GM18951 (cell line): ENCODE results near the gene HOXB5.
A peak's percentile ranks its signal among the peaks of the same experiment; 100 is the strongest.

ENCODE experiments used
- POLR2A ChIP-seq: IDR thresholded peaks from 4 replicates; pipeline ENCODE4 v1.6.1; 2011; ENCODE audit warnings: mild to moderate bottlenecking; ENCODE audit not compliant: insufficient read length, insufficient read depth; ENCODE audit errors: extremely low read depth
- in situ Hi-C: fragments of 300-500 bp; cut with MboI; formaldehyde crosslinking; loops from one replicate; pipeline ENCODE4 v1.12.0; 2022; ENCODE audit warnings: low sequenced_read_pairs, mixed read lengths, inconsistent platforms; ENCODE audit not compliant: unreplicated experiment

HOXB5 gene

DNA sequence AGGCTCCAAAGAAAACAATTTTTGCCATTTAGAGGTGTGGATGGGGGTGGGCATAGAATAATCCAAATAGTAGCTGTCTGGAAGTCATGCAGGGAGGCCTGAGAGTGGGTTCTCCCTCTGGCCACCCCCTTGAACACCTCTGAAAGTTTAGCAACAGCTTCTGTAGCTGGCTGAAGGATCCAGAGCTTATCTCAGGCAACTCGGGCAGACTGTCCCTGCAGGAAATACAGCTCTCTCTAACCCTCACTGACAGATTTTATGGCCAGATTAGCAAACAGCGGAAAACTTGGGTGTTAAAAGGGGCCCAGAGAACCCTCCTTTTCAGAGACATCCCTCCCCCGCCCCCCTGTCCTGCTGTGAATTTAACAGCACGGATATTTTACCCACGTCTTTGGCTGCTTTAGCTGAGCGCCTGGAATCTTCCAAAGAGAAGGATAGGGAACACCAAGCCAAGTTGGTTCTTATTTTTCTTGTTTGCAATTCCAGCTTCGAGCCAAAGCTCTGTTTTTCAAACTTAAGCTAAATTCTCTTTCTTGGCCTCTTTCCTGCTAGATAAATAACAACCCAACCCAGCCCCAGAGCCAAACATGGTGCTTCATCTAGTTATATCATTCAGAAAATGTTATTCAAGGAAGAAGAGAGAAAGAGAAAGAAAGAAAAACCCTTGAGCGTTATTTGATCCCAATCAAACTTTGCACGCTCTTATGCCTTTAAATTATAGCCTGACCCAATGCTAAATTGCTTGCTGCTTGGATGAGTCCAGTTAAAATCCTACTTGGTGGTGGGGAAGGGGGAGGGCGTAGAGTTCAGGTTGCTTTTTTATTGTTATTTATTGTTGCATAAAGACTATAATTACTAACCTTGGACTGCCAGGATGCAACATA lies 46.4 kb downstream of the HOXB5 start:
- TF ChIP-seq POLR2A, result no peak

DNA sequence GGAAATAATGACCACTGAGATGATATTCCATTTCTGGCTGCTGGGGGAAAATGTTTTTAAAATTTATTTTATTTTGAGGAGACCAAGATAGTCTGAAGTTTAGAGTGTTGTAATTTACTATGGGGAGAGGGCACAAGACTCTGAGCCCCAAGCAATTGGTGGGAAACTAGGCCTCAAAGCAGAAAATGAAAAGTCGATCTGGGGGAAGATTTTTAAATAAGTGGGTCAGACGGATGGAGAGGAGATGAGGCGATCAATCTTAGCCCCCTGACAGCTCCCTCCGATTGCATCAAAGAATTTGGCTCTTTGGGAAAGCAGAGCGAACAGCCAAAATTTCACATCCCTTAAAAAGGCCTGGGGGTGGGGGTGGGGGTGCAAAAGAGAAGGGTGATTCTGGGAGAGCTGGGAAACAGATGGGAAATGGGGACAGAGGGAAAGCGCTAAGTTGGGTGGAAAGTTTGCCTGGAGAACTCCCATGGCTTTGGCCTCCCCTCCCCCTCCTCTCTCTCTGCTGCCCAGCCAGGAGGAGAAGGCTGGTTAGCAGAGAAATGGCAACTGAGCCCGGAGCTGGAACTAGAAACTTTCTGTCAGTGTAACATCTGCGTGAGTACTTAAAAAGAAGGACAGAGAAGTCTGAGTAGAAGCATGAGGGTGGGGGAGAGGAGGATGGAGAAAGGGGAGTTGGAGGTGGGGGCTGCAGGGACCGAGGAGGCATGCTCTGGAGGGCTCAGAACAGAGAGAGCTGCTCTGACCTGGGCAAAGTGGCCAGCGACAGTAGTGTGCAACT lies 47.2 kb downstream of the HOXB5 start:
- TF ChIP-seq POLR2A, result no peak

More for the DNA sequence above, 46.4 kb downstream of the HOXB5 start:
- in situ Hi-C loops, result no loop called here

DNA sequence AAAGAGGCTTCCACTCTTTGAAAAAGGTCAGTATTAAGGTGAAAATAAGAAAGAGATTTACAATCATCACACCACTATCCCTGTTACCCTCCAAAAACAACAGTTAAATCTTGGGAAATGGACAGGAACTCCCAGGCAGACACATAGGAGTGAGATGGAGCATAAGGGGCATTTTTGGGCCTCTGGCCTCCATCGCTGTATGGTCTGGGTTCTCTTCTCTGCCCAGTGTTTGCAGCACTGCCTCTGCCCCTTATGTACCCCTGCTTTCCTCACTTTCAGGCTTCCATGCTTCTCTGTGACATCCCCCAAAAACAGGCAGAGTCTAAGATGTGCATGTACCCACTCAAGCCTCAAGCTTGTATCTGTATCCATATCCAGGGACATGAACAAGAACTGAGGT lies 48.0 kb downstream of the HOXB5 start:
- no peak for TF ChIP-seq POLR2A
- in situ Hi-C loops, result no loop called here

More for the DNA sequence above, 47.2 kb downstream of the HOXB5 start:
- in situ Hi-C loops, result no loop called here

DNA sequence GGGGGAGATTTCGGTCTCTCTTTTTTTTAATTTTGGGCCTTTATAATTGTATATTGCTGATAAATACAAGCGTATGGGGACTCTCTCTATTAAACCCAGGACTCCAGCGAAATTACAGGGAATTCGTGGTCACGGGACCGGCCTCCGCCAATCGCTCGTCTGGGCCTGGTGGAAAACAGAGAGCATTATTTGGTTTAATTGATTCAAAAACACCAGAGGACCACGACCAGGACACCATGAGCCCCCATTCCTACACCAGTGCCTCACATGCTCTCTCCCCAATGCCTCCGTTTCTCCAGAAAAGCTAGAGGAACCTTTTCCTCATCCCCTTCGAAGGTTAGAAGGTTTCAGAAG lies 48.6 kb downstream of the HOXB5 start, which contains the start of gene HOXB2:
HOXB2 (minus strand) TSS at position 88 of the 354 bp plus-strand sequence. CDS start 198 bp downstream, outside the sequence.
- no peak for TF ChIP-seq POLR2A

DNA sequence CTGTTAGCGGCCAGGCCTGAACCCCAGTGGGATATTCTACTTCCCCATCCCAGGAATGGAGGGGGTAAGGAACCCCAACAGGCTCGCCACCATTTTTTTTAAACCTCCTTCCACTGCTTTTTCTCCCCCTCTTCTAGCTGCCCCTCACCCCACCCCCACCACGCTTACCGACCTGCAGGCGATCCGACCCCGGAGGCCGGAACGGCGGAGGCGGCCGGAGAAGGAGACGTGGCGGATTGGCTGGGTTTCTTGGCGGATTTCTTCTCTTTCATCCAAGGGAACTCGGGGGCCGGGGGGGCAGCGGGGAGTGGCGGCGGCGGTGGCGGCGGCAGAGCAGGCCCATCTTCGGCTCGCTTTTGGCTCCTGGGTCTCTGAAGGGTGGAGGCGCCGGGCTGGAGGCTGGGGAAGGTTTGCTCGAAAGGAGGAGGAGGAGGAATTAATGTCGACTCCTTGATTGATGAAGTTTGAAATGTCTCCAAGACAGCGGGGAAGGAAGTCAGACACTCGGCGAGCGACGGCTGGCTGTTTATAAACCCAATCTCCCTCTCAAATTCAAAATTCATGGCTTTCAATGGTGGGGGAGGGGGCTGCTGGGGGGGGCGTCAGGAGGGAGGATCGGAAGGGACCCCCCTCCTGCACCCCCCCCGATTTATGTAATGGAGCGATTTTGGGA lies 49.1 kb downstream of the HOXB5 start:
- in situ Hi-C loops, result no loop called here
- TF ChIP-seq POLR2A, result peak; percentile 23

More for the DNA sequence above, 48.6 kb downstream of the HOXB5 start, which contains the start of gene HOXB2:
- in situ Hi-C loops, result no loop called here

DNA sequence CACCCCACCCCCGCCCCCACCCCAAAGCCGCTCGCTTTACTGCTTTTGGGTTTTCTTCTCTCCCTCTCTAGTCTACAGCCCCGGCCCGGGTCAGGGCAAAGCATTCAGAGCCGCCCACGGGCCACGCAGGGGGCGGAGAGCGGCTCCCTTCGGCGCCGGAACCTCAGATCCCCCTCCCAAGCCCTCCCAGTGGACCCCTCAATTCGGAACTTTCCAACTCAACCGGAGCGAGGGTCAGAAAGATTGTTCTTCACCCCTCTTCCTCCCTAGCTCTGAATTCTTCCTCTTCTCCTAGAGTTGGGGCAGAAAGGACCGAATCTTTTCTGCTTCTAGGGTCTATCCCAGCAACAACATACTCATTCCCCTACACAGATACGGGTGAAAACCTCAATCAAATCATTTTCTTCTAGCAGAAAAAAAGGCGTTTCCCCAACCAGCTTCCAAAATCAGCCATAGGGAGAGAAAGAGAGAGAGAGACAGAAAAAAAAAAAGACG lies 49.7 kb downstream of the HOXB5 start:
- TF ChIP-seq POLR2A, result no peak
- in situ Hi-C loops, result no loop called here

DNA sequence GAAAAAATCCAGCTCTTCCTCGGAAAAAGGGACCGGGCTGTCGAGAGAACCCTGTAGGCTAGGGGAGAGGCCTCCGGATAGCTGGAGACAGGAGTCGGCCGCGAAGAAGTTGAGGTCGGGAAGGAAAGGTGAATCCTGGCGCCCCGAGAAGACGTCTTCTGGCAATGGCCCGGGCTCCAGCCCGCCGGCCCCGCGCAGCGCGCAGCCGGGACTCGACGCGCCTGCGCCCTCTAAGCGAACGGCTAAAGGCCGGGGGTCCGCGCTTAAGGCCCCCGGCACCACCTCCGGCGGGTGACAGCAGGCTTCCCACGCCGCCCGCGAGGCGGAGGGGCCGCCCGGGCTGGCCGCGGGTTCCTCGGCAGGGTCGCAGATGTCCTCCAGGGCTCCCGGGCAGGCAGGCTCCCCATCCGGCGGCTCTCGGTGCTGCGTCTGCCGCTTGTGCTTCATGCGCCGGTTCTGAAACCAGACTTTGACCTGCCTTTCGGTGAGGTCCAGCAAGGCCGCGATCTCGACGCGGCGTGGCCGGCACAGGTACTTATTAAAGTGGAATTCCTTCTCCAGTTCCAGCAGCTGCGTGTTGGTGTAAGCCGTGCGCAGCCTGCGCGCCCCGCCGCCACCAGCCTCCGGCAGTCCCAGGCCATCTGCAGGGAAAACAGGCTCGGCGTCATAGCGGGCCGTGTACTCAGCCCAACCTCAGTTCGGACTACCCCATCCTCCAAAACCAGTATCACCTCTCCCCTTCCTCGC lies 50.3 kb downstream of the HOXB5 start:
- in situ Hi-C loops, result no loop called here
- TF ChIP-seq POLR2A, result peak; percentile 72

DNA sequence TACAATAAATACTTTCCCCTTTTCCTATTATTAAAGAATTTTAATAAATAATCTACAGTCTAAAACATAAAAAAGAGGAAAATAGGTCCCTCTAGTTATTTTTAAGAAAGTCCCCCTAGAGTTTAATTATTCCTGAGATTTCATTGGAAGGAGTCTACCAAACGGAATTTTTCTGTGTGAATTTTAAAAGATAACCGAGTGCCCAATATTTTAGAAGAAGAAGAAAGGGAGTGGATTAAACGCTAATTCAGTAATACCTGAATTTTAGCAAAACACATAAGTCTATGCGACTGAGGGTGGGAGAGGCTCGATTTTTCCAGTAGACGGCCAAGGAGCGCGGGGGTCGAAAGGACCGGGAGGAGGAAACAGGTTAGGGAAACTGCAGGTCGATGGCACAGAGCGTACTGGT lies 50.9 kb downstream of the HOXB5 start:
- in situ Hi-C loops, result no loop called here
- no peak for TF ChIP-seq POLR2A

DNA sequence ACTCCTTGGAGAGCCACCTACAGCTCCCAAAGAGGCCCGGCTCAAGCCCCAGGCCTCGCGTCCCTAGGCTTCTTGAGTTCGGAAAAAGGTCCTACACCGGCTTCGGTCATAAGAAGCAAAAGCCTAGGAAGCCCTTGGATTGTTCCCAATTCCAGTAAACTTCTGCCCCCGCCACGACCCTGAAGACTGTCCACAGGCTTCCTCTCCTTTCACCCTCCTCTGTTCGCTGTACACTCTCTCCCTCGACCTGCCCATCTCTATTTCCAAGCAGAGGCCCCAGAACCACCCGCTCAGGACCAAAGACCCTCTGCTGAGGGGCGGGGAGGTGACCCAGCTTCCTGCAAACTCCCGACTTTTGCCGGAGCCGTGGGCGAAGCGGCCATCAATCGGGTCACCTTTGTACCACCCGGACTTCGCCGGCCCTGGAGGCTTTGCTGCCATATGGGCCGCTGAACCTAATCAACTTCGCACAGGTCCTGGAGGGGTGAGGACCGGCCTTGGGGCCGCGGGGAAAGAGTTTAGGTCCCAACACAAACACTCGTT lies 51.4 kb downstream of the HOXB5 start:
- in situ Hi-C loops, result no loop called here
- no peak for TF ChIP-seq POLR2A

DNA sequence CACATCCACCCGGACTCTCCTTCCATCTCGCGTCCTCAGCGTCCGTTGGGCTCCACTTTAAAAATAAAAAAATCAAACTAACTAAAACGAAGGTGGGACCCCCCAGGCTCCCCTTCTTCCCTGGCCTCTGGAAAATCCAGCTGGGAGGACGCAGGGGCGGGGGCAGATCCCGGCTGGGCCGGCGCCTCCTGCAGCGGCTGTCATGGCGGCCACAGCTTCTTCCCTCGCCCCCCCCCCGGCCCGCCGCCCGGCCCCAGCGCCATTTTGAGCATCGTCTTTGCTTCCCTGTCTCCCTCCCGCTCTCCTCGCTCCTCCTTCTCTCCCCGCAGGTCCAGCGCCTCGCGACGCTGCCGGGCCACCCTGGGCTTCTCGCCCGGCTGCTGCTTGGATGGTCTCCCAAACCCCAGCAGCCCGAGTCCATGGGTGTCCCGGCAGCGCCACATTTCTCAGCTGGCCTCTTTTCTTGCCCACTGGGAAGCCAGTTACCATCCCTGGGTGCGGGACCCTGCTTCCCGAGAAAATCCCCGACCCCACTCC lies 51.9 kb downstream of the HOXB5 start:
- peak; percentile 69 for TF ChIP-seq POLR2A
- in situ Hi-C loops, result no loop called here
